BLaER1 treated with 17β-estradiol and CSF1 and Interleukin-3, amounts not matched to agents 10 nM and 100 nM (cell line): ENCODE data around the gene PHLDA1.
A peak's percentile ranks its signal among the peaks of the same experiment; 100 is the strongest.

Experiments
- H3K27ac ChIP-seq, 11 experiments: shearing (Covaris generic); formaldehyde crosslinking; 2 replicates each; pipeline ENCODE4 v1.8.1; 2022
- H3K27me3 ChIP-seq, 11 experiments: shearing (Covaris generic); formaldehyde crosslinking; 2 replicates each; pipeline ENCODE4 v1.8.1; 2022
- H3K36me3 ChIP-seq, 11 experiments: shearing (Covaris generic); formaldehyde crosslinking; 2 replicates each; pipeline ENCODE4 v1.8.1; 2022
- H3K4me1 ChIP-seq, 10 experiments: shearing (Covaris generic); formaldehyde crosslinking; 2 replicates each; pipeline ENCODE4 v1.8.1; 2022
- H3K4me2 ChIP-seq, 11 experiments: shearing (Covaris generic); formaldehyde crosslinking; 2 replicates each; pipeline ENCODE4 v1.8.1; 2022
- H3K4me3 ChIP-seq, 10 experiments: shearing (Covaris generic); formaldehyde crosslinking; 2 replicates each; pipeline ENCODE4 v1.8.1; 2022
- H3K9ac ChIP-seq, 11 experiments: shearing (Covaris generic); formaldehyde crosslinking; 2 replicates each; pipeline ENCODE4 v1.8.1; 2022
- H3K9me3 ChIP-seq, 11 experiments: shearing (Covaris generic); formaldehyde crosslinking; replicated peaks in 1 of 11; 2 replicates each; pipeline ENCODE4 v1.8.1; 2022
- H4K20me1 ChIP-seq, 11 experiments: shearing (Covaris generic); formaldehyde crosslinking; 2 replicates each; pipeline ENCODE4 v1.8.1; 2022
- Cebpa-rat ChIP-seq, 11 experiments: shearing (Covaris generic); IDR thresholded peaks; 2 replicates each; pipeline ENCODE4 v1.8.1; 2022

Gene PHLDA1

GRCh38 chr12:75978677-75979076 lies 52.9 kb downstream of the PHLDA1 start:
- H3K4me1 ChIP-seq, result peaks cover 13 to 96% (median 62%) of the 10 kb centered on the region in 10 experiments

GRCh38 chr12:75977952-75978671 lies 53.5 kb downstream of the PHLDA1 start:
- Histone ChIP-seq H4K20me1 (no peaks in the 10 kb centered on the region), H3K9ac (peak overlapping the region in 6 of 11 experiments; percentile 17 to 61 (median 50); a peak in 11 of 22 replicates), H3K4me2 (peak overlapping the region; percentile 21 to 88 (median 61); a peak in 21 of 22 replicates), H3K4me1 (peaks cover 13 to 96% (median 62%) of the 10 kb centered on the region in 10 experiments), H3K36me3 (no peaks in the 10 kb centered on the region), H3K9me3 (no peaks in the 10 kb centered on the region), H3K4me3 (no peak overlapping the region), H3K27me3 (no peaks in the 10 kb centered on the region), H3K27ac (peak overlapping the region; percentile 10 to 82 (median 60); a peak in 19 of 22 replicates)
- TF ChIP-seq Cebpa-rat (IDR thresholded peaks at IDR 0.05), result 0 out of 22 replicates have a peak, but pooled peaks of 1 of the 11 experiments have one; percentile 47

More at GRCh38 chr12:75978677-75979076, 52.9 kb downstream of the PHLDA1 start:
- no peak for TF ChIP-seq Cebpa-rat (IDR thresholded peaks at IDR 0.05)
- peak overlapping the region in 10 of 11 experiments; percentile 25 to 82 (median 55); a peak in 16 of 22 replicates for H3K27ac ChIP-seq
- H3K27me3 ChIP-seq, result no peaks in the 10 kb centered on the region
- H3K9me3 ChIP-seq, result no peaks in the 10 kb centered on the region
- peak overlapping the region in 4 of 11 experiments; percentile 44 to 61 (median 57); a peak in 7 of 22 replicates for H3K9ac ChIP-seq
- H3K4me3 ChIP-seq, result no peak overlapping the region
- no peaks in the 10 kb centered on the region for H3K36me3 ChIP-seq
- no peaks in the 10 kb centered on the region for H4K20me1 ChIP-seq
- peak overlapping the region in 9 of 11 experiments; percentile 29 to 88 (median 69); a peak in 15 of 22 replicates for H3K4me2 ChIP-seq

GRCh38 chr12:75977590-75977951 lies 54.0 kb downstream of the PHLDA1 start:
- Histone ChIP-seq H3K9ac (peak overlapping the region in 6 of 11 experiments; percentile 4 to 57 (median 50); a peak in 7 of 22 replicates), H3K4me3 (no peak overlapping the region), H4K20me1 (no peaks in the 10 kb centered on the region), H3K27ac (peak overlapping the region in 9 of 11 experiments; percentile 44 to 82 (median 66); a peak in 16 of 22 replicates), H3K36me3 (no peaks in the 10 kb centered on the region), H3K27me3 (no peaks in the 10 kb centered on the region), H3K4me1 (peaks cover 13 to 90% (median 61%) of the 10 kb centered on the region in 10 experiments), H3K9me3 (no peaks in the 10 kb centered on the region), H3K4me2 (peak overlapping the region; percentile 21 to 82 (median 61); a peak in 19 of 22 replicates)
- no peak for TF ChIP-seq Cebpa-rat (IDR thresholded peaks at IDR 0.05)

GRCh38 chr12:75976913-75977312 lies 54.7 kb downstream of the PHLDA1 start:
- no peak overlapping the region for H3K4me3 ChIP-seq
- TF ChIP-seq Cebpa-rat (IDR thresholded peaks at IDR 0.05), result no peak
- no peaks in the 10 kb centered on the region for H4K20me1 ChIP-seq
- H3K27ac ChIP-seq, result peak overlapping the region in 9 of 11 experiments; percentile 44 to 82 (median 66); a peak in 15 of 22 replicates
- peak overlapping the region in 7 of 11 experiments; percentile 60 to 82 (median 79); a peak in 13 of 22 replicates for H3K4me2 ChIP-seq
- peaks cover 13 to 84% (median 58%) of the 10 kb centered on the region in 10 experiments for H3K4me1 ChIP-seq
- no peaks in the 10 kb centered on the region for H3K27me3 ChIP-seq
- H3K9ac ChIP-seq, result peak overlapping the region in 4 of 11 experiments; percentile 49 to 57 (median 53); a peak in 3 of 22 replicates
- H3K36me3 ChIP-seq, result no peaks in the 10 kb centered on the region
- H3K9me3 ChIP-seq, result no peaks in the 10 kb centered on the region

GRCh38 chr12:75976113-75976512 lies 55.5 kb downstream of the PHLDA1 start:
- Histone ChIP-seq H3K36me3 (no peaks in the 10 kb centered on the region), H3K27ac (peak overlapping the region in 6 of 11 experiments; percentile 6 to 80 (median 55); a peak in 7 of 22 replicates), H4K20me1 (no peaks in the 10 kb centered on the region), H3K27me3 (no peaks in the 10 kb centered on the region), H3K9me3 (no peaks in the 10 kb centered on the region), H3K4me3 (no peak overlapping the region), H3K9ac (no peak overlapping the region; a peak in 1 of 22 replicates), H3K4me2 (peak overlapping the region in 5 of 11 experiments; percentile 6 to 80 (median 79); a peak in 8 of 22 replicates), H3K4me1 (peaks cover 13 to 77% (median 52%) of the 10 kb centered on the region in 10 experiments)
- TF ChIP-seq Cebpa-rat (IDR thresholded peaks at IDR 0.05), result no peak

- Histone ChIP-seq H3K27ac (peak overlapping the region in 6 of 11 experiments; percentile 6 to 80 (median 55); a peak in 9 of 22 replicates), H3K27me3 (no peaks in the 10 kb centered on the region), H3K4me2 (peak overlapping the region in 5 of 11 experiments; percentile 0 to 80 (median 79); a peak in 7 of 22 replicates), H3K9ac (no peak overlapping the region; a peak in 1 of 22 replicates), H3K4me3 (no peak overlapping the region), H3K36me3 (no peaks in the 10 kb centered on the region), H4K20me1 (no peaks in the 10 kb centered on the region), H3K4me1 (peaks cover 13 to 73% (median 48%) of the 10 kb centered on the region in 10 experiments), H3K9me3 (no peaks in the 10 kb centered on the region)
- TF ChIP-seq Cebpa-rat (IDR thresholded peaks at IDR 0.05), result no peak
Observed at GRCh38 chr12:75975702-75976101, 55.9 kb downstream of the PHLDA1 start.
